Mucosa of descending colon (tissue), 3 donors: ENCODE results near the gene TSFM. TPM values are rescaled to one million over a fixed set of nuclear protein-coding genes. Genes with fewer than 3 reads are reported as not detected.

Source experiments
- ATAC-seq: fragments of 200-7000 bp; cut with Tn5 transposase; one replicate; pipeline ENCODE4 v1.9.1; 2020; ENCODE audit warnings: mild to moderate bottlenecking, moderate library complexity
- DNase-seq, 3 donors: peaks; one replicate each; pipeline ENCODE4 v3.0.0-alpha.2; 2020
- H3K36me3 ChIP-seq: fragments of 200-600 bp; one replicate; pipeline ENCODE4 v1.8.0; 2021; ENCODE audit warnings: low read depth, mild to moderate bottlenecking
- H3K4me1 ChIP-seq: fragments of 200-600 bp; one replicate; pipeline ENCODE4 v1.8.0; 2021; ENCODE audit warnings: low read depth, mild to moderate bottlenecking
- H3K4me3 ChIP-seq: fragments of 200-600 bp; one replicate; pipeline ENCODE4 v1.8.0; 2021; ENCODE audit warnings: mild to moderate bottlenecking
- H3K9me3 ChIP-seq: fragments of 200-600 bp; one replicate; pipeline ENCODE4 v1.8.0; 2021; ENCODE audit warnings: mild to moderate bottlenecking
- intact Hi-C, 2 donors: fragments of 100-400 bp; cut with DNase I in 1 of 2; cut with micrococcal nuclease in 1 of 2; formaldehyde crosslinking; loops; one replicate each; pipeline versions ENCODE4 v1.11.0 to v1.11.1; 2022; cut with DNase I, micrococcal nuclease
- total RNA-seq, 3 donors: library from RNA; stranded (reverse); fragmentation: NEBNext Ultra II Directional in 2 of 3; extraction: Animal tissue kit (Norgen Biotek cat#: 25700) in 2 of 3; gene quantifications; one replicate each; pipeline versions ENCODE4 v1.2.1 to v1.2.4, GENCODE V29; 2021 to 2023
- TF ChIP-seq, protein P1 (sequence below): fragments of 200-600 bp; IDR thresholded peaks from one replicate; pipeline ENCODE4 v1.8.0; 2022; ENCODE audit warnings: antibody characterized with exemption, mild to moderate bottlenecking
- donor health status: DM: no; HTN: no; CAD: no; lungs with moderate emphysema.
- donor health status: DM: no; HTN: no; CAD: no.
- donor health status: DM: no; HTN: yes; CAD: no.

The TSFM gene
- total RNA-seq, 3 donors from 2014 or later: 26.1 to 32.9 (median 29.0) TPM

DNA sequence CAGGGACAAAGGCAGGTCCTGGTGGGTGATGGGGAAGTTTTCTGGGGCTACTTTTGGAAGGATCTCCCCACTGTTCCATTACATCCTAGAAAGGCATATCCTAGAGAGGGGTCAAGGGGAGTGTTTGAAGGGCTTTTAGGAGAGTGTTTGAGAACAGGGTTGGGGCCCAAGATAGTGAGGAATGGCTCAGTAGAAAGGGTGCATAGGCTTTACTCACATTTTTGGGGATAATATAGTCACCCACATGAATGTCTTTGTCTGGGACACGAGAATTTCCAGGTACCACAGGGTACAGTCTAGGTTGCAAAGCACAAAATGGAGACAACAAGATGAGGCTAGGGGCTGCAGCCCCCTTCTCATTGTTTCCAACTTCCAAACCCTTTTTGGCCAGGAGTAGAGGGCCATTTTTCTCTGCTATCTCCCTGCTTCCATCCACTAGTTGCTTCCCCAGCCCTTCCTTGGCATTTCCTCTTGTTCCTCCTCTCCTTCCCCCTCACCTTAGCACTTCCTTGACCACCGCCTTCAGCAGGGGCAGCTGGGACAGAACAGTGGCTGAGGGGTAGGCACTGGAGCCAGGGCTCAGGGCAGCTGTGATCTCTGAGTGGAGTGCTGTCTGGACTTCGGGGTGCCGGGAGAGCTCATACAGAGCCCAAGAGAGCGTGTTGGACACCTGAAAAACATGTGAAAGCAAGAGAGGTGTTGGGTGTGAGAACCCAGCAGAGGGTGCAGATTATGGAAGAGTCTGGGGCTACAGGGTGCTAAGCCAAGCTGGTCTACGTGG, 18.5 kb upstream of the TSFM start:
- ATAC-seq: no peak
- DNase-seq: no peak
- no peaks in the 10 kb centered on the region for H3K36me3 ChIP-seq
- no peak overlapping the region for H3K4me3 ChIP-seq
- intact Hi-C loops: no loop called here
- H3K9me3 ChIP-seq: no peaks in the 10 kb centered on the region
- H3K4me1 ChIP-seq: peaks cover 20% of the 10 kb centered on the region
- TF ChIP-seq, protein P1, sequence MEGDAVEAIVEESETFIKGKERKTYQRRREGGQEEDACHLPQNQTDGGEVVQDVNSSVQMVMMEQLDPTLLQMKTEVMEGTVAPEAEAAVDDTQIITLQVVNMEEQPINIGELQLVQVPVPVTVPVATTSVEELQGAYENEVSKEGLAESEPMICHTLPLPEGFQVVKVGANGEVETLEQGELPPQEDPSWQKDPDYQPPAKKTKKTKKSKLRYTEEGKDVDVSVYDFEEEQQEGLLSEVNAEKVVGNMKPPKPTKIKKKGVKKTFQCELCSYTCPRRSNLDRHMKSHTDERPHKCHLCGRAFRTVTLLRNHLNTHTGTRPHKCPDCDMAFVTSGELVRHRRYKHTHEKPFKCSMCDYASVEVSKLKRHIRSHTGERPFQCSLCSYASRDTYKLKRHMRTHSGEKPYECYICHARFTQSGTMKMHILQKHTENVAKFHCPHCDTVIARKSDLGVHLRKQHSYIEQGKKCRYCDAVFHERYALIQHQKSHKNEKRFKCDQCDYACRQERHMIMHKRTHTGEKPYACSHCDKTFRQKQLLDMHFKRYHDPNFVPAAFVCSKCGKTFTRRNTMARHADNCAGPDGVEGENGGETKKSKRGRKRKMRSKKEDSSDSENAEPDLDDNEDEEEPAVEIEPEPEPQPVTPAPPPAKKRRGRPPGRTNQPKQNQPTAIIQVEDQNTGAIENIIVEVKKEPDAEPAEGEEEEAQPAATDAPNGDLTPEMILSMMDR: no peak

DNA sequence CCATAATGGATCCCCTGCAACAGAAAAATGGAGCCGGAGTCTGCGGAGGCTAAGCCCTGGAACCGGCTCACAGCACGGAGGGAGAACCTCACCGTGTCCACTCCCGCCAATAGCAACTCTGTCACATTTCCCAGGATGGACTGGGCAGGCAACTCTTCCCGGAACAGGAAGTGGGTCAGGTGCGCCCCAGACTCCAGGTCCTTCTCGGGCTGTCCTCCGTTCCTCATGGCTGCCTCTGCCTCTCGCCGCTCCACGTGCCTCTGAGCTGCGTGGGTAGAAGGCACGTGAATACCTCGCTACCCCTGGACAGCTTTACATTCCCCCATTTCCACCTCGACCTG, 18.0 kb upstream of the TSFM start:
- H3K4me3 ChIP-seq: no peak overlapping the region
- peaks cover 20% of the 10 kb centered on the region for H3K4me1 ChIP-seq
- intact Hi-C loops: no loop called here
- peak; percentile 67 for ATAC-seq
- DNase-seq: peak in 2 of 3 donors; percentile 54 to 69
- TF ChIP-seq, protein P1: no peak
- no peaks in the 10 kb centered on the region for H3K9me3 ChIP-seq
- no peaks in the 10 kb centered on the region for H3K36me3 ChIP-seq

DNA sequence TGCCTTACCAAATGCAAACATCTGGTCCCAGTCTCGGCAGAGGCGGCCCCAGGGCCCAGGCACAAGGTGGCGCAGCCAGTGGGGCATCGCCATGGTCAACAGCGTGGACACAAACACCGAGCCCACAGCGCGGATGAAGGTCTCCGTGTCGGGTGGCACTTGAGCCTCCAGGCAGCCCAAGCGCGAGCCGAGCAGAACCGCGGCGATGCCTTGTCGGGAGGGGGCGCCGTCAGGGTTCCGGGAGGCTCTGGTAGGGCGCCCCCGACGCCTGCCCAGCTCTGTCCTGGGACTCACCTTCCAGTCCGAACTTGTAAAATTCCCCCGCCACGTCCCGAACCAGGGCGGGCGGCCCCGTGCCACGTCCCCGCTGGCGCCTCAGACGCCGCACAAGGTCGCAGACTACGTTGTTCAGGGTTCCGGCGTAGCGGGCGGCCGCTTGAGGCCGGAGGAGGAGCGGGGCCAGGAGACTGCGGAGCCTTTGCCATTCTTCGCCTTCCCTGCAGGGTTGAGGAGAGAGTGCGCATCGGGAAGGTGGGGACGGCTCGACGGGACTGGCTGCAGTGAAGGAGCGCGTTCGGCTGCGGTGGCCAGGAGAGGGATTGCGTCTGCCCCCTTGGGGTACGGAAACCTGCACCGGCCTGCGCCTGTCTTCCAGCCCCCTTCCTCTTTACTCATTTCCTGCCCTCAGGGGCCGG, 17.4 kb upstream of the TSFM start:
- no peaks in the 10 kb centered on the region for H3K36me3 ChIP-seq
- intact Hi-C loops: no loop called here
- ATAC-seq: peak; percentile 75
- H3K9me3 ChIP-seq: no peaks in the 10 kb centered on the region
- peak overlapping the region; percentile 1 for H3K4me3 ChIP-seq
- DNase-seq: peak; percentile 66 to 73 (median 67)
- TF ChIP-seq, protein P1: no peak
- peaks cover 20% of the 10 kb centered on the region for H3K4me1 ChIP-seq

DNA sequence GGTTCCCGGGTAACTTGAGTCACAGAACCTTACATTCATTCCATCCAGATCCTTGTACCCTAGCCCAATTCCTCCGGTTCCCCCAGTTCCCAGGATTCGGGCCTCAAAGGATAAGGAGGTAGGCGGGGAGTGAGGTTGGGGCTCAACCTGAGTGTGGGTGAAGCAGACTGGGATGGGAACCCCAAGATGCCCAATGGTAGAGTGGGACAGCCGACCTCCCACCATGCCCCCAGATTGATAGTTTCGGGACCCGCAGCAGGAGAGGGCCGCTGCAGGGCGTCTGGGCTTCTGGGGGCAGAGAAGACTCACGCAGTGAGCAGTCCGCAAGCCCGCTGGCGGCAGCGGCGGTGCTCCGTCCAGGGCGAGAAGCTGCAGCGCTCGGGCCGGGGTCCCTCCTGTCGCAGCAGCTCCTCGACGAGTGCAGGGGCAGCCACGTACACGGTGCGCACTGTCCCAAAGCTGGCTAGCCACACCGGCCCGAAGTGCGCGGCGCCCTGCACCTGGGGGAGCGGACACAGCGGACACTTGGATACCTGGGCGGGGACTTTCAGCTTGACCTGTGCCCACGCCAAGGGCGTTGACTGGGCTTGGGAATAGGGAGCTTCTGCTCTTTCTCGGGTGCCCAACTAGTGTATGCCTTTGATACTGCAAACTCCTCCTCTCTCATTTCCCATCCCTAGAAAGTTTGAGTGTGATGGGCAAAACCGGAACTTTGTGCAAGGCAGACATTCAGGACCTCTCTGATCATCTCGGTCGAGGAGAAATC, 16.7 kb upstream of the TSFM start:
- no peaks in the 10 kb centered on the region for H3K36me3 ChIP-seq
- peak overlapping the region; percentile 1 for H3K4me3 ChIP-seq
- H3K4me1 ChIP-seq: peaks cover 21% of the 10 kb centered on the region
- intact Hi-C loops: no loop called here
- ATAC-seq: peak; percentile 49
- H3K9me3 ChIP-seq: no peaks in the 10 kb centered on the region
- peak in 1 of 3 donors; percentile 65 for DNase-seq
- TF ChIP-seq, protein P1: no peak

DNA sequence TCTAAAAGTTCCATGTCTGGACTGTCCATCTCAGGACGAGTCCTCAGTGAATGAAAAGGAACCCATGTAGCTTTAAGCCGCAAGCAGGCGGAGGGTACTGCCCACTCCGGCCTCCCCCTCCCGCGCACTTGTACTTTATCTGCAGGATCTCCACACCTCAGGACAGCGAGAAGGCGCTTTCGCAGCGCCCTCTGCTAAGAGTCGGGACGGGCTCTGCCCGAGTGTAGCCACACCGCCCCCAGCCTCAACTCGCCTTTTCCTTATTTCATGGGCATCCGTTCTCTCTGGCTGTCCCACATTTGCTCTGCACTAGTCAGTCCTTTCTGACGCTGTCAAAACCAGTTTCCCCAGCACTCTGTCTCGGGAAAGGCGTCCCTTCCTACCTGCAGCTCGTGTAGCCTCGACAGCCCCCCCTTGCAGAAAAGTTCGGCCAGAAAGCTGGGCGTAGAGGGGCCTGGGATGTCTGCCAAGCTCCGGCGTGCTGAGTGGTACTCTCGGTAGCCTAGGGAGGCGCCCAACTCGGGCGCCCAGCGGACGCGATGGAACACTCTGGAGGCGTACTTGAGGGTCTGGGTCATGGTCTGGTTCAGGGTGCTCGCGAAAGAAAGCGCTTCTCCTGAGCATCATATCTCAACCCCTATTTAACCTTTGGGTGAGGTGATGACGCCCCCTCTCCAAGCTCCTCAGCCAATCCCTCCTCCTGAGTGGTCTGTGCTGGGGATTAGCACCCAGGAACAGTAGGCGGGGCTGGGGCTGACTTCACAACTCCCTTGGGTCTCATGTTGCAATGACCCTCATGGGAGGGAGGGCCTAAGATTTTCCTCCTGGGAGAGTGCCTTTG, 15.9 kb upstream of the TSFM start, which contains the start of gene CYP27B1:
TSS of gene CYP27B1 (minus strand) at position 615 of the 841 bp plus-strand sequence. CDS start at position 578, 37 bp downstream.
- peak; percentile 24 for ATAC-seq
- Histone ChIP-seq H3K9me3 (no peaks in the 10 kb centered on the region), H3K36me3 (no peaks in the 10 kb centered on the region), H3K4me1 (peaks cover 28% of the 10 kb centered on the region), H3K4me3 (no peak within 1 kb of the TSS)
- TF ChIP-seq, protein P1: no peak
- intact Hi-C loops: no loop called here
- DNase-seq: peak in 2 of 3 donors; percentile 26 to 38
